DND-41 (cell line): Measurements from ENCODE around the gene TARS2.

Source experiments
- EZH2 ChIP-seq: IDR thresholded peaks from 3 replicates; pipeline ENCODE4 v1.6.1; 2012; ENCODE audit warnings: borderline replicate concordance, low read depth, mild to moderate bottlenecking, moderate library complexity, low read length, inconsistent platforms; ENCODE audit not compliant: severe bottlenecking
- TF ChIP-seq, protein P1 (sequence below): IDR thresholded peaks from 2 replicates; pipeline ENCODE4 v1.5.1; 2012; ENCODE audit warnings: borderline replicate concordance, low read length, moderate library complexity, mild to moderate bottlenecking; ENCODE audit not compliant: poor library complexity, severe bottlenecking; ENCODE audit errors: extremely low read depth

DNA sequence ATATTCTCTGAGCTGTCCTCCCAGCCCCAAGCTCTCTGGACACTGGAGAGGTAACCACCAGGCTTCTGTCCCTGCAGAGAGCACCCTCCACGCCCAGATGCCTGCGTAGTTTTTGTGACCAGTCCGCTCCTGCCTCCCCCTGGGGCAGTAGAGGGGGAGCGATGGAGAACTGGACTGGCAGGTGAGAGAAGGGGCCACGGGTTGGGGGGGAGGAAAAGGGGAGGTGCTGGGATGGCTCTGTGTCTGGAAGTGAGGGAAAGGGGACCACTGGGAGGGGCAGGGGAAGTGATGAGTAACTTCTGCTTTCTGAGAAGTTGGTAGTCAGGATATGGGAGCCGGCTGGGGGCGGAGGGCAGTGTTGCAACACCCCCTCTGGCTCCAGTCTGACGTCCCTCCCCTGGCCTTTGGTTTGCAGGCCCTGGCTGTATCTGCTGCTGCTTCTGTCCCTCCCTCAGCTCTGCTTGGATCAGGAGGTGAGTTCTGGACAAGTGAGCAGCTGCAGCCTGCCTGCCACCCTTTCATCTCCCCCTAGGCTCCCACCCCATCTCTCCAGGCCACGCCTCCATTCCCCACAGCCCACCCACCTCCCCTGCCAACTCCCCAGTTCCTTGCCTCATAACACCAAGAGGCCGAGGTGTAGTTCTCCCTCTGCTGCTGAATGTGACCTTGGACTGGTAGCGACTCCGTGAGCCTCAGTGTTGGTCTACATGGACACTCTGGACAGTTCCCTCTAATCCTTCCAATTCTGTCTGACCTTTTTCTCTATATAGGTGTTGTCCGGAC is 65.1 kb downstream of the TARS2 start:
- TF ChIP-seq, protein P1, sequence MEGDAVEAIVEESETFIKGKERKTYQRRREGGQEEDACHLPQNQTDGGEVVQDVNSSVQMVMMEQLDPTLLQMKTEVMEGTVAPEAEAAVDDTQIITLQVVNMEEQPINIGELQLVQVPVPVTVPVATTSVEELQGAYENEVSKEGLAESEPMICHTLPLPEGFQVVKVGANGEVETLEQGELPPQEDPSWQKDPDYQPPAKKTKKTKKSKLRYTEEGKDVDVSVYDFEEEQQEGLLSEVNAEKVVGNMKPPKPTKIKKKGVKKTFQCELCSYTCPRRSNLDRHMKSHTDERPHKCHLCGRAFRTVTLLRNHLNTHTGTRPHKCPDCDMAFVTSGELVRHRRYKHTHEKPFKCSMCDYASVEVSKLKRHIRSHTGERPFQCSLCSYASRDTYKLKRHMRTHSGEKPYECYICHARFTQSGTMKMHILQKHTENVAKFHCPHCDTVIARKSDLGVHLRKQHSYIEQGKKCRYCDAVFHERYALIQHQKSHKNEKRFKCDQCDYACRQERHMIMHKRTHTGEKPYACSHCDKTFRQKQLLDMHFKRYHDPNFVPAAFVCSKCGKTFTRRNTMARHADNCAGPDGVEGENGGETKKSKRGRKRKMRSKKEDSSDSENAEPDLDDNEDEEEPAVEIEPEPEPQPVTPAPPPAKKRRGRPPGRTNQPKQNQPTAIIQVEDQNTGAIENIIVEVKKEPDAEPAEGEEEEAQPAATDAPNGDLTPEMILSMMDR = no peak
- TF ChIP-seq EZH2 = no peak
